Parathyroid adenoma (tissue), 2 donors: ENCODE data around the gene HNRNPD.
"Not testable (repeated sequence)": the region's sequence is repeated elsewhere in the genome, so short reads cannot be mapped to it uniquely, and the experiment has no call there.

Source experiments
- H2AFZ ChIP-seq: fragments of 300-600 bp; sonication (generic); one replicate; pipeline ENCODE4 v1.7.0; 2017; ENCODE audit warnings: antibody characterized with exemption, mild to moderate bottlenecking
- H3K27ac ChIP-seq: fragments of 300-600 bp; sonication (generic); one replicate; pipeline ENCODE4 v1.7.0; 2017
- H3K27me3 ChIP-seq: fragments of 300-600 bp; sonication (generic); one replicate; pipeline ENCODE4 v1.7.0; 2017; ENCODE audit warnings: low read length; ENCODE audit not compliant: control insufficient read depth, insufficient read depth
- H3K36me3 ChIP-seq: fragments of 300-600 bp; sonication (generic); one replicate; pipeline ENCODE4 v1.7.0; 2017; ENCODE audit warnings: low read length; ENCODE audit not compliant: control insufficient read depth, insufficient read depth
- H3K4me1 ChIP-seq: fragments of 300-600 bp; sonication (generic); one replicate; pipeline ENCODE4 v1.7.0; 2017; ENCODE audit warnings: control low read depth
- H3K4me2 ChIP-seq: fragments of 300-600 bp; sonication (generic); one replicate; pipeline ENCODE4 v1.7.0; 2017; ENCODE audit warnings: low read length
- H3K4me3 ChIP-seq: fragments of 300-600 bp; sonication (generic); one replicate; pipeline ENCODE4 v1.7.0; 2017; ENCODE audit warnings: low read depth, low read length
- H3K79me2 ChIP-seq: fragments of 300-600 bp; sonication (generic); one replicate; pipeline ENCODE4 v1.7.0; 2017; ENCODE audit warnings: control low read depth
- H3K9ac ChIP-seq: fragments of 300-600 bp; sonication (generic); one replicate; pipeline ENCODE4 v1.7.0; 2017; ENCODE audit warnings: mild to moderate bottlenecking
- H3K9me3 ChIP-seq: fragments of 300-600 bp; sonication (generic); one replicate; pipeline ENCODE4 v1.7.0; 2017; ENCODE audit warnings: low read length; ENCODE audit not compliant: control insufficient read depth
- CTCF ChIP-seq: fragments of 300-600 bp; sonication (generic); IDR thresholded peaks from one replicate; pipeline ENCODE4 v1.7.0; 2017; ENCODE audit warnings: antibody characterized with exemption, mild to moderate bottlenecking
- donor health status: primary hyperparathyroidism.

Gene HNRNPD

GRCh38 chr4:82367438-82368097, 6.2 kb downstream of the HNRNPD start:
- Histone ChIP-seq H3K27ac (no peak overlapping the region), H3K4me3 (no peak overlapping the region), H3K36me3 (no peaks in the 10 kb centered on the region), H3K9me3 (no peaks in the 10 kb centered on the region), H3K9ac (no peak overlapping the region), H2AFZ (no peak overlapping the region), H3K79me2 (peaks cover 32% of the 10 kb centered on the region), H3K27me3 (no peaks in the 10 kb centered on the region), H3K4me1 (peaks cover 3% of the 10 kb centered on the region), H3K4me2 (peak overlapping the region; percentile 11)
- no peak for TF ChIP-seq CTCF

- not testable (repeated sequence) for H3K9ac ChIP-seq, H3K9me3 ChIP-seq, H3K4me1 ChIP-seq, H2AFZ ChIP-seq, H3K27ac ChIP-seq, H3K36me3 ChIP-seq, H3K4me2 ChIP-seq, H3K27me3 ChIP-seq, H3K4me3 ChIP-seq
- H3K79me2 ChIP-seq = peaks cover 23% of the 10 kb centered on the region
Measured at GRCh38 chr4:82366431-82366830, 7.4 kb downstream of the HNRNPD start.

- Histone ChIP-seq H3K4me2 (no peak overlapping the region), H3K27ac (no peak overlapping the region), H3K27me3 (no peaks in the 10 kb centered on the region), H3K4me1 (peaks cover 3% of the 10 kb centered on the region), H2AFZ (no peak overlapping the region), H3K4me3 (no peak overlapping the region), H3K36me3 (no peaks in the 10 kb centered on the region), H3K9me3 (no peaks in the 10 kb centered on the region), H3K9ac (no peak overlapping the region), H3K79me2 (peaks cover 16% of the 10 kb centered on the region)
- no peak for TF ChIP-seq CTCF
Measured at GRCh38 chr4:82363896-82364487, 9.8 kb downstream of the HNRNPD start.

GRCh38 chr4:82362565-82362964, 11.2 kb downstream of the HNRNPD start:
- no peak overlapping the region for H3K27ac ChIP-seq
- no peak for TF ChIP-seq CTCF
- H3K36me3 ChIP-seq = no peaks in the 10 kb centered on the region
- no peaks in the 10 kb centered on the region for H3K9me3 ChIP-seq
- no peaks in the 10 kb centered on the region for H3K27me3 ChIP-seq
- H2AFZ ChIP-seq = no peak overlapping the region
- no peak overlapping the region for H3K4me3 ChIP-seq
- peaks cover 3% of the 10 kb centered on the region for H3K4me1 ChIP-seq
- peaks cover 16% of the 10 kb centered on the region for H3K79me2 ChIP-seq
- H3K9ac ChIP-seq = no peak overlapping the region
- no peak overlapping the region for H3K4me2 ChIP-seq

GRCh38 chr4:82360298-82361177, 13.3 kb downstream of the HNRNPD start:
- H3K9ac ChIP-seq = no peak overlapping the region
- H3K36me3 ChIP-seq = no peaks in the 10 kb centered on the region
- no peak overlapping the region for H3K4me3 ChIP-seq
- no peak overlapping the region for H3K4me2 ChIP-seq
- H3K9me3 ChIP-seq = no peaks in the 10 kb centered on the region
- H3K4me1 ChIP-seq = no peaks in the 10 kb centered on the region
- H2AFZ ChIP-seq = no peak overlapping the region
- no peaks in the 10 kb centered on the region for H3K27me3 ChIP-seq
- H3K79me2 ChIP-seq = peaks cover 14% of the 10 kb centered on the region
- TF ChIP-seq CTCF = peak; percentile 43
- no peak overlapping the region for H3K27ac ChIP-seq
